IMR-90 (cell line): Measurements from ENCODE around the gene SCAMP2. TPM values are rescaled to one million over a fixed set of nuclear protein-coding genes. Genes with fewer than 3 reads are reported as not detected.

Experiments
- ATAC-seq: fragments of 200-7000 bp; cut with Tn5 transposase; 2 replicates; pipeline ENCODE4 v1.9.1; 2020; ENCODE audit warnings: low read depth, mild to moderate bottlenecking, moderate library complexity
- BruUV-seq: library from RNA; stranded (reverse); fragments of 400-500 nt; replicated peaks from 2 replicates; lab custom pipeline; 2021; lab: Mats Ljungman, UMichigan
- CTCF ChIA-PET: fragments of 300-600 bp; formaldehyde crosslinking; extraction: SDS; loops from one replicate; lab custom pipeline; 2021; ENCODE audit warnings: antibody characterized with exemption; lab: Yijun Ruan, JAX
- POLR2A ChIA-PET: fragments of 300-600 bp; sonication (Branson Sonifier 250); formaldehyde crosslinking; loops from one replicate; lab custom pipeline; 2022; ENCODE audit warnings: antibody characterized with exemption; ENCODE audit not compliant: unreplicated experiment; lab: Charles Lee
- DNase-seq: peaks from one replicate; pipeline ENCODE4 v3.0.0; 2013
- H2AFZ ChIP-seq: replicated peaks from 2 replicates; pipeline ENCODE3; 2013; ENCODE audit warnings: low read length, mild to moderate bottlenecking; ENCODE audit not compliant: poor library complexity
- H2AK5ac ChIP-seq: 2 replicates; pipeline ENCODE4 v1.6.1; 2013; ENCODE audit warnings: low read depth, low read length, inconsistent platforms
- H2AK9ac ChIP-seq: replicated peaks from 2 replicates; pipeline ENCODE3; 2013; ENCODE audit warnings: mild to moderate bottlenecking, low read depth, low read length, moderate library complexity; ENCODE audit not compliant: poor library complexity
- H2BK120ac ChIP-seq: 2 replicates; pipeline ENCODE4 v1.6.1; 2013; ENCODE audit warnings: low read depth, low read length, inconsistent platforms
- H2BK15ac ChIP-seq: 3 replicates; pipeline ENCODE4 v1.6.1; 2013; ENCODE audit warnings: low read depth, low read length, inconsistent platforms
- H2BK20ac ChIP-seq: 2 replicates; pipeline ENCODE4 v1.6.1; 2013; ENCODE audit warnings: low read depth, mild to moderate bottlenecking, inconsistent platforms, low read length, moderate library complexity
- H2BK5ac ChIP-seq: 2 replicates; pipeline ENCODE4 v1.6.1; 2013; ENCODE audit warnings: mild to moderate bottlenecking, low read depth, low read length, inconsistent platforms; ENCODE audit not compliant: poor library complexity, severe bottlenecking
- H3K14ac ChIP-seq: replicated peaks from 2 replicates; pipeline ENCODE4 v1.6.1; 2013; ENCODE audit warnings: low read depth, low read length, inconsistent platforms
- H3K18ac ChIP-seq: 2 replicates; pipeline ENCODE4 v1.6.1; 2013; ENCODE audit warnings: low read depth, low read length, control low read depth
- H3K23ac ChIP-seq: 2 replicates; pipeline ENCODE4 v1.6.1; 2013; ENCODE audit warnings: low read depth, low read length, inconsistent platforms
- H3K27ac ChIP-seq: 2 replicates; pipeline ENCODE4 v1.5.1; 2013; ENCODE audit warnings: mild to moderate bottlenecking, control low read depth, low read length; ENCODE audit not compliant: insufficient read depth
- H3K27me3 ChIP-seq: 2 replicates; pipeline ENCODE4 v1.6.1; 2013; ENCODE audit warnings: low read length; ENCODE audit not compliant: control insufficient read depth, insufficient read depth
- H3K36me3 ChIP-seq: 2 replicates; pipeline ENCODE4 v1.6.1; 2013; ENCODE audit warnings: low read length, mixed read lengths; ENCODE audit not compliant: control insufficient read depth, insufficient read depth
- H3K4ac ChIP-seq: 2 replicates; pipeline ENCODE4 v1.6.1; 2013; ENCODE audit warnings: low read depth, low read length, inconsistent platforms
- H3K4me1 ChIP-seq: 2 replicates; pipeline ENCODE4 v1.6.1; 2013; ENCODE audit warnings: low read length, mixed read lengths; ENCODE audit not compliant: control insufficient read depth, insufficient read depth
- H3K4me2 ChIP-seq: 2 replicates; pipeline ENCODE4 v1.6.1; 2013; ENCODE audit warnings: low read depth, mild to moderate bottlenecking, control low read depth, low read length, moderate library complexity
- H3K4me3 ChIP-seq: 2 replicates; pipeline ENCODE4 v1.5.1; 2013; ENCODE audit warnings: low read depth, mild to moderate bottlenecking, control low read depth, low read length, moderate library complexity; ENCODE audit not compliant: insufficient read depth
- H3K56ac ChIP-seq: 2 replicates; pipeline ENCODE4 v1.6.1; 2013; ENCODE audit warnings: low read length, inconsistent platforms; ENCODE audit not compliant: insufficient read depth; ENCODE audit errors: extremely low read depth
- H3K79me1 ChIP-seq, 2 experiments: 2 replicates each; pipeline ENCODE4 v1.6.1; 2013; ENCODE audit warnings: low read length in 2 of 2, inconsistent platforms in 1 of 2, low read depth in 1 of 2
- H3K9ac ChIP-seq: 2 replicates; pipeline ENCODE4 v1.6.1; 2013; ENCODE audit warnings: low read depth, low read length, control low read depth
- H3K9me1 ChIP-seq: 2 replicates; pipeline ENCODE4 v1.6.1; 2013; ENCODE audit warnings: low read length, inconsistent platforms; ENCODE audit not compliant: insufficient read depth
- H3K9me3 ChIP-seq: 2 replicates; pipeline ENCODE4 v1.6.1; 2013; ENCODE audit warnings: low read length; ENCODE audit not compliant: control insufficient read depth, insufficient read depth
- H4K20me1 ChIP-seq: 2 replicates; pipeline ENCODE4 v1.6.1; 2013; ENCODE audit warnings: low read length, inconsistent platforms; ENCODE audit not compliant: insufficient read depth
- H4K5ac ChIP-seq: 2 replicates; pipeline ENCODE4 v1.6.1; 2013; ENCODE audit warnings: mild to moderate bottlenecking, low read depth, low read length, control low read depth
- H4K8ac ChIP-seq, 2 experiments: 2 replicates each; pipeline ENCODE4 v1.6.1; 2013; ENCODE audit warnings: low read depth in 2 of 2, low read length in 2 of 2, control low read depth in 1 of 2, inconsistent platforms in 1 of 2
- H4K91ac ChIP-seq: 2 replicates; pipeline ENCODE4 v1.6.1; 2013; ENCODE audit warnings: low read depth, low read length, inconsistent platforms; ENCODE audit not compliant: insufficient read depth
- BHLHE40 ChIP-seq: fragments of 150-350 bp; IDR thresholded peaks from 2 replicates; pipeline ENCODE4 v1.6.1; 2016; ENCODE audit warnings: mild to moderate bottlenecking, low read depth, low read length
- CEBPB ChIP-seq: IDR thresholded peaks from 2 replicates; pipeline ENCODE4 v1.6.1; 2012; ENCODE audit warnings: low read depth, low read length, improper control_type of control experiment
- CHD1 ChIP-seq: IDR thresholded peaks from 2 replicates; pipeline ENCODE4 v1.6.1; 2012; ENCODE audit warnings: low read depth, low read length, improper control_type of control experiment
- ELK1 ChIP-seq: fragments of 150-350 bp; IDR thresholded peaks from 2 replicates; pipeline ENCODE4 v1.6.1; 2016; ENCODE audit warnings: low read depth, mild to moderate bottlenecking, low read length, moderate library complexity, borderline replicate concordance
- FOS ChIP-seq: fragments of 150-350 bp; IDR thresholded peaks from 2 replicates; pipeline ENCODE4 v1.6.1; 2016; ENCODE audit warnings: low read depth, low read length
- MAFK ChIP-seq: IDR thresholded peaks from 2 replicates; pipeline ENCODE4 v1.6.1; 2012; ENCODE audit warnings: low read depth, low read length, improper control_type of control experiment
- MAZ ChIP-seq: IDR thresholded peaks from 2 replicates; pipeline ENCODE4 v1.6.1; 2012; ENCODE audit warnings: low read depth, mild to moderate bottlenecking, low read length, improper control_type of control experiment, moderate library complexity, borderline replicate concordance
- MXI1 ChIP-seq: IDR thresholded peaks from 2 replicates; pipeline ENCODE4 v1.6.1; 2012; ENCODE audit warnings: low read depth, mild to moderate bottlenecking, low read length, moderate library complexity, borderline replicate concordance
- NFE2L2 ChIP-seq: fragments of 150-350 bp; IDR thresholded peaks from 2 replicates; pipeline ENCODE4 v1.6.1; 2016; ENCODE audit warnings: low read depth, mild to moderate bottlenecking, low read length
- POLR2A ChIP-seq: IDR thresholded peaks from 2 replicates; pipeline ENCODE4 v1.6.1; 2012; ENCODE audit warnings: mild to moderate bottlenecking, low read depth, low read length
- RAD21 ChIP-seq: IDR thresholded peaks from 2 replicates; pipeline ENCODE4 v1.6.1; 2012; ENCODE audit warnings: low read length, improper control_type of control experiment
- RCOR1 ChIP-seq: IDR thresholded peaks from 2 replicates; pipeline ENCODE4 v1.6.1; 2012; ENCODE audit warnings: mild to moderate bottlenecking, low read length, improper control_type of control experiment; ENCODE audit not compliant: insufficient replicate concordance
- RFX5 ChIP-seq: IDR thresholded peaks from 2 replicates; pipeline ENCODE4 v1.8.0; 2012; ENCODE audit warnings: low read depth, mild to moderate bottlenecking, low read length, moderate library complexity
- SMC3 ChIP-seq: fragments of 150-350 bp; IDR thresholded peaks from 2 replicates; pipeline ENCODE4 v1.6.1; 2016; ENCODE audit warnings: low read depth, mild to moderate bottlenecking, antibody characterized with exemption, low read length, moderate library complexity
- USF2 ChIP-seq: fragments of 150-350 bp; IDR thresholded peaks from 2 replicates; pipeline ENCODE4 v1.6.1; 2017; ENCODE audit warnings: mild to moderate bottlenecking, antibody characterized with exemption, low read length, low read depth
- WGBS, 2 experiments: methylation state at CpG; one replicate each; pipeline versions ENCODE4 v1.1.5 to v1.1.7; 2013; ENCODE audit warnings: missing lambda C conversion rate in 2 of 2; ENCODE audit not compliant: insufficient read length in 1 of 2; ENCODE audit errors: extremely low coverage in 2 of 2; 5-methylcytosine and 5-hydroxymethylcytosine counted together
- dilution Hi-C: fragments of 300-500 bp; cut with HindIII; formaldehyde crosslinking; loops from one replicate; pipeline ENCODE4 v1.14.3; 2018; ENCODE audit warnings: low sequenced_read_pairs; ENCODE audit not compliant: unreplicated experiment
- in situ Hi-C: fragments of 300-500 bp; cut with MboI; formaldehyde crosslinking; loops from 3 replicates; pipeline ENCODE4 v1.14.3; 2019; ENCODE audit warnings: low sequenced_read_pairs, inconsistent platforms, mixed read lengths
- intact Hi-C: fragments of 100-400 bp; cut with micrococcal nuclease; formaldehyde crosslinking; loops from 2 replicates; pipeline ENCODE4 v1.10.0; 2022
- polyA plus RNA-seq, 3 experiments: library from polyadenylated mRNA; depleted of rRNA; stranded (reverse); fragments of >200 nt; gene quantifications; 2 replicates each; pipeline ENCODE4 v1.2.3, GENCODE V29; 2012; ENCODE audit warnings: low replicate concordance in 1 of 3
- total RNA-seq: library from RNA; depleted of rRNA; stranded (reverse); fragments of >200 nt; gene quantifications from 2 replicates; pipeline ENCODE4 v1.2.3, GENCODE V29; 2012

Gene SCAMP2
- total and polyA plus RNA-seq, 2 of the 4 experiments (the other 2 are of a cell fraction) = 25.8 to 111 TPM

DNA sequence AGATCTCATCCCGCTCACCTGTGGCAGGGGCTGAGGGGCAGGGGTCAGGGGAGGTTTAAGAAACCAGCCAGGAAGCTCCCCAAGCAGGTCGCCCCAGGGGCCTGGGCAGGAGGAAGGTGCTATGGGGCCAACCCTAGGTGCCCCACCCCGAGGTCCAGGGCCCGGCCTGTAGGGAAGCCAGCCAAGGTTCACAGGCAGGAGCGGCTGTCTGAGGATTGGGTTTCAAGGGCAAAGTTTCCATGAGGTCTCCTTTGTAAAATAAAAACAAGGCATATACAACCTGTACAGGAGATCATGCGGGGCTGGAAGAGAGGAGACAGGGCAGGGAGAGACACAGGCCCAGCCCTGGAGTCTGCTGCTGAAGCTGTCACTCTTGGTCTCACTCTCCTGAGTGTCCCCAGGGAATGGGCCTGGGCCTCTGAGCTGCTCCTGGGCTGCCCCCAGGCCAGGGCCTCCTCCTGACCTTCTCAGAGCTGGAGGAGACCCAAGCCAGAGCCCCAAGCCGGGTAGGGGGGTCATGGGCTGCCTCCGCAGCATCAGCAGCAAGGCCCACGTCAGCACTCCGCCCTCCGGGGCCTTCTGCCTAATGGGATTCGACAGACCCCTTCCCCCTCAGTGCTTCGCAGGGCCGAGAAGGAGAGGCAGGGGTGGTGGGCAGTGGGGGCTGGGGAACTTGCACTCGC is 41.2 kb downstream of the SCAMP2 start (continued):
- TF ChIP-seq USF2 = no peak
- no peak for TF ChIP-seq NFE2L2
- no peak for TF ChIP-seq RCOR1
- no peak for TF ChIP-seq SMC3

GRCh38 chr15:74830868-74831267 is 42.3 kb downstream of the SCAMP2 start:
- Histone ChIP-seq H3K56ac (no peak overlapping the region), H3K4ac (no peak overlapping the region), H3K23ac (no peak overlapping the region), H3K9me1 (no peaks in the 10 kb centered on the region), H2AK5ac (no peak overlapping the region), H3K14ac (no peak overlapping the region), H3K9ac (no peak overlapping the region), H3K27me3 (peaks cover 27% of the 10 kb centered on the region), H3K79me1 (no peaks in the 10 kb centered on the region), H3K18ac (no peak overlapping the region), H3K9me3 (no peaks in the 10 kb centered on the region), H4K8ac (no peak overlapping the region), H2BK120ac (no peak overlapping the region), H3K36me3 (no peaks in the 10 kb centered on the region), H3K4me2 (no peak overlapping the region), H4K20me1 (no peaks in the 10 kb centered on the region; the same call in 1 of the 2 replicates), H4K91ac (no peak overlapping the region), H2BK15ac (no peak overlapping the region), H3K27ac (no peak overlapping the region), H2AFZ (no peak overlapping the region), H2AK9ac (no peak overlapping the region), H2BK20ac (no peak overlapping the region), H2BK5ac (no peak overlapping the region), H4K5ac (no peak overlapping the region), H3K4me3 (no peak overlapping the region), H3K4me1 (no peaks in the 10 kb centered on the region)
- intact Hi-C loops (no loop called here), in situ Hi-C loops (no loop called here), dilution Hi-C loops (no loop called here)
- POLR2A ChIA-PET = no interaction called here
- BruUV-seq = no TSS peak
- no peak for DNase-seq
- CTCF ChIA-PET = no interaction called here
- no peak for ATAC-seq
- WGBS, 2 experiments = 49% methylated on average over 3 of the region's 5 CpGs; no CpG with 5 or more reads in 1 of the 2 experiments
- no peak for TF ChIP-seq MXI1
- TF ChIP-seq RAD21 = no peak
- no peak for TF ChIP-seq ELK1
- TF ChIP-seq RFX5 = no peak
- TF ChIP-seq MAZ = no peak
- TF ChIP-seq BHLHE40 = no peak
- TF ChIP-seq POLR2A = no peak
- TF ChIP-seq CHD1 = no peak
- TF ChIP-seq SMC3 = no peak
- TF ChIP-seq CEBPB = no peak
- no peak for TF ChIP-seq FOS
- TF ChIP-seq MAFK = no peak
